Measurements from ENCODE around the gene CDH4.

- no peak for TF ChIP-seq EP300 (IDR thresholded peaks at IDR 0.05; ENCODE audit: low read depth)
- TF ChIP-seq, protein P1, sequence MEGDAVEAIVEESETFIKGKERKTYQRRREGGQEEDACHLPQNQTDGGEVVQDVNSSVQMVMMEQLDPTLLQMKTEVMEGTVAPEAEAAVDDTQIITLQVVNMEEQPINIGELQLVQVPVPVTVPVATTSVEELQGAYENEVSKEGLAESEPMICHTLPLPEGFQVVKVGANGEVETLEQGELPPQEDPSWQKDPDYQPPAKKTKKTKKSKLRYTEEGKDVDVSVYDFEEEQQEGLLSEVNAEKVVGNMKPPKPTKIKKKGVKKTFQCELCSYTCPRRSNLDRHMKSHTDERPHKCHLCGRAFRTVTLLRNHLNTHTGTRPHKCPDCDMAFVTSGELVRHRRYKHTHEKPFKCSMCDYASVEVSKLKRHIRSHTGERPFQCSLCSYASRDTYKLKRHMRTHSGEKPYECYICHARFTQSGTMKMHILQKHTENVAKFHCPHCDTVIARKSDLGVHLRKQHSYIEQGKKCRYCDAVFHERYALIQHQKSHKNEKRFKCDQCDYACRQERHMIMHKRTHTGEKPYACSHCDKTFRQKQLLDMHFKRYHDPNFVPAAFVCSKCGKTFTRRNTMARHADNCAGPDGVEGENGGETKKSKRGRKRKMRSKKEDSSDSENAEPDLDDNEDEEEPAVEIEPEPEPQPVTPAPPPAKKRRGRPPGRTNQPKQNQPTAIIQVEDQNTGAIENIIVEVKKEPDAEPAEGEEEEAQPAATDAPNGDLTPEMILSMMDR (IDR thresholded peaks at IDR 0.05), result no peak
- TF ChIP-seq POLR2A (IDR thresholded peaks at IDR 0.05), result no peak
- no peak for TF ChIP-seq POLR2AphosphoS5 (IDR thresholded peaks at IDR 0.05)
These were observed 406.5 kb downstream of the CDH4 start for GRCh38 chr20:61658563-61658962.
